ENCODE data around the gene MRGPRD. TPM values are rescaled to one million over a fixed set of nuclear protein-coding genes. Genes with fewer than 3 reads are reported as not detected.

Gene MRGPRD
- total RNA-seq, 1 donor from 2014 or later = not detected

- H3K4me3 Mint-ChIP-seq = no peak overlapping the region
- Histone ChIP-seq H3K27me3 (no peaks in the 10 kb centered on the region), H3K79me2 (ENCODE audit: low read depth) (no peaks in the 10 kb centered on the region), H3F3A (ENCODE audit: low read depth) (no peaks in the 10 kb centered on the region), H3K9me3 (ENCODE audit: low read depth) (no peaks in the 10 kb centered on the region), H3K36me3 (no peaks in the 10 kb centered on the region), H2AFZ (replicated peaks) (no peak overlapping the region), H3K4me3 (no peak overlapping the region), H3K27ac (no peak overlapping the region), H3K4me2 (no peak overlapping the region), H3K9ac (no peak overlapping the region), H4K20me1 (ENCODE audit: low read depth) (no peaks in the 10 kb centered on the region), H3K4me1 (no peaks in the 10 kb centered on the region)
- TF ChIP-seq CTCF (IDR thresholded peaks at IDR 0.05) (no peak), EZH2 (IDR thresholded peaks at IDR 0.05) (no peak), EZH2phosphoT487 (IDR thresholded peaks at IDR 0.05) (no peak)
- H3K27ac Mint-ChIP-seq = no peak overlapping the region
- H3K36me3 Mint-ChIP-seq = peaks cover 19% of the 10 kb centered on the region
- H3K9me3 Mint-ChIP-seq = peaks cover 2% of the 10 kb centered on the region
- peaks cover 4% of the 10 kb centered on the region for H3K27me3 Mint-ChIP-seq (ENCODE audit: insufficient read depth, low read depth)
- no peak for DNase-seq (ENCODE audit: low spot score)
- no peaks in the 10 kb centered on the region for H3K4me1 Mint-ChIP-seq
Observed at GRCh38 chr11:68931911-68932310, 48.9 kb downstream of the MRGPRD start.

DNA sequence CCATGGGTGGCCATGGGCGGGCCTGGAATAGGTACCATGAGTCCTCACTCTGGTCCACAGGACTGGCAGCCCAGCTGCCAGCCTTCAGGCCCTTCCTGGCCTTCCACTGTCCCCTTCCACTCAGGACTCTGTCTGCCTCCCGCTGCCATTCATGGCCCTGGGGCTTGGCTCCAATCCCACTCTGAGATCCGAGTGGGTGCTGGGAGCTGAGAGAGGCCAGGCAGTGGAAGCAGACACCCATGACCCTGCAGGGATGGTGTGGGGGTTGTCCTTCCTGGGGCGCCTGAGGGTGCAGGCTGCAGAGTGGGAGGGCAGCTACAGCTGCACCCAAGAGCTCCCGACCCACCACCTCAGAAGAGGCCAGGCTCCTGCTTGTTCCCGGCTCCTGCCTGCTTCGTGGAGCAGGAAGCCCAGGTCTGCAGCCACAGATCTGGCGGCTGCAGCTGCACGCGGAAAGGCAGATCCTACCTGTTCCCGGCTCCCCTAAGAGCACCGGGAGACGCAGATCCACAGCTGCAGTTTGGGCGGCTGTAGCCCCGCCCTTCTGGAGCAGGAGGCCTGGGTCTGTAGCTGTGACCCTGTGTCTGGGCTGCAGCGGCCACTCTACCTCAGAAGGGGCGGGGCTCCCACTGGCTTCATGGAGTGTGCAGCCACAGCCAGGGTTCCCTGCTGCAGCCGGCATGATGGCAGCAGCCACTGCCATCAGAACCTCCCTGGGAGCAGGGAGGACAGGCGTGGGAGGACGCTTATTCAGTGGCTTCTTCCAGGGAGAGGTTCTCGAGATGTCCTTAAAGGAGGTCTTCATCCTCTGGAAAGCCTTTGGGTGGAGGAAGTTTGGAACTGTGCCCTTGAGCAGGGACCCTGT, 49.6 kb downstream of the MRGPRD start:
- Mint-ChIP-seq H3K9me3 (peaks cover 7% of the 10 kb centered on the region), H3K36me3 (peaks cover 23% of the 10 kb centered on the region), H3K4me1 (no peaks in the 10 kb centered on the region), H3K4me3 (no peak overlapping the region), H3K27ac (no peak overlapping the region), H3K27me3 (ENCODE audit: insufficient read depth, low read depth) (peaks cover 4% of the 10 kb centered on the region)
- no peaks in the 10 kb centered on the region for H3K4me1 ChIP-seq
- H3K79me2 ChIP-seq (ENCODE audit: low read depth) = peaks cover 2% of the 10 kb centered on the region
- no peak for TF ChIP-seq EZH2phosphoT487 (IDR thresholded peaks at IDR 0.05)
- TF ChIP-seq CTCF (IDR thresholded peaks at IDR 0.05) = no peak
- TF ChIP-seq EZH2 (IDR thresholded peaks at IDR 0.05) = no peak
- no peak for DNase-seq (ENCODE audit: low spot score)
- H2AFZ ChIP-seq (replicated peaks) = no peak overlapping the region
- no peaks in the 10 kb centered on the region for H3K27me3 ChIP-seq
- no peak overlapping the region for H3K27ac ChIP-seq
- H4K20me1 ChIP-seq (ENCODE audit: low read depth) = no peaks in the 10 kb centered on the region
- H3K9ac ChIP-seq = no peak overlapping the region
- H3K4me2 ChIP-seq = no peak overlapping the region
- no peaks in the 10 kb centered on the region for H3F3A ChIP-seq (ENCODE audit: low read depth)
- no peaks in the 10 kb centered on the region for H3K9me3 ChIP-seq (ENCODE audit: low read depth)
- no peaks in the 10 kb centered on the region for H3K36me3 ChIP-seq
- H3K4me3 ChIP-seq = no peak overlapping the region

Other genes with a start within 250 kb of the MRGPRD start
- gene TESMIN, start 229.5 kb downstream of the MRGPRD start, total RNA-seq (ENCODE audit: low replicate concordance) = 7.4 and 8.1 TPM in 2 replicates
- 0.64 and 0.90 TPM in 2 replicates for gene CPT1A, start 139.1 kb downstream of the MRGPRD start, total RNA-seq (ENCODE audit: low replicate concordance)
- 32.3 and 40.6 TPM in 2 replicates for gene MRPL21, start 77.2 kb downstream of the MRGPRD start, total RNA-seq (ENCODE audit: low replicate concordance)
- 13.6 and 16.5 TPM in 2 replicates for gene IGHMBP2, start 77.1 kb downstream of the MRGPRD start, total RNA-seq (ENCODE audit: low replicate concordance)
- 0.56 and 3.5 TPM in 2 replicates for gene MRGPRF, start 32.3 kb upstream of the MRGPRD start, total RNA-seq (ENCODE audit: low replicate concordance)
- 7.2 and 10.9 TPM in 2 replicates for gene TPCN2, start 67.9 kb upstream of the MRGPRD start, total RNA-seq (ENCODE audit: low replicate concordance)
- gene SMIM38, start 174.9 kb upstream of the MRGPRD start, total RNA-seq (ENCODE audit: low replicate concordance) = 1.5 and 2.0 TPM in 2 replicates

All from neural progenitor cell (in vitro differentiated cells).